HG03103 (cell line): Measurements from ENCODE around the gene NCOA4.
A peak's percentile ranks its signal among the peaks of the same experiment; 100 is the strongest.
"Not testable (repeated sequence)": the region's sequence is repeated elsewhere in the genome, so short reads cannot be mapped to it uniquely, and the experiment has no call there.

Source experiments
- ATAC-seq: cut with Tn5 transposase; IDR thresholded peaks from one replicate; pipeline ENCODE4 v1.9.1; 2021; ENCODE audit warnings: low read depth; ENCODE audit not compliant: unreplicated experiment

NCOA4 gene

DNA sequence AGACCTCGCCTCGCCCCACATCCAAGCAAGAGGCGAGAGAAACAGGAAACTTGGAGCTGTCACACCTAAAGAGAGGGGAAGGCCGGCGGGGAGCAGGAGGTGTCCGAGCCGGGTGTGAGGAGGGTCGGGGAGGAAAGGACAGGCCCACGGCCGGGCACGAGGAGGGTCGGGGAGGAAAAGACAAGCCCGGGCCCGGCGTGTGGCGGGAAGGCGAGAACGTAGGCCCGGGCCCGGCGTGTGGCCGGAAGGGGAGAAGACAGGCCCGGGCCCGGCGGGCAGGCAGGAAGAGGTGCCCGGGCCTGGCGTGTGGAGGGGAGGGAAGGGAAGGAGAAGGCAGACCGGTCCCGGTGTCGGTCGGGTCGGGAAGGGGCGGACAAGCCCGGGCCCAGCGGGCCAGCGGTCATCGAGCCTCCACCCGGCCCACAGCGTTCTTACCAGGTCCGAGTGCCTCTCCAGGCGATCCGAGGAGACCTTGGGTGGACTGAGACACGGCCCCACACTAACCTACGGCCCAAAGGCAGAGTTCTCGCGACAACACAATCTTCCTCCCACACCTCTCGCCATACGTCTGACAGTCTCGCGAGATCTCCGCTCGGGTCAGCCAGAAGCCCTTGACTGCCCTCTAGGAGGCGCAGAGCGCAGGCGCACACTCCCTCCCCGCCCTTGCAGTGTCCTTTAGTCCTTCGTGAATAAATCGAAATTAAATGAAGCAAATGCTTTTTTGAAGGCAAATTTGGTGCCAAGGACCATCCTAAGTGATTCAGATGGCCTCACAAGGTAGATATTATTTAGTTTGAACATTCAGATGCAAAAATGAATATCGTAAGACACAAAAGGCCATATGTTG is at the start of gene NCOA4:
Gene NCOA4, minus strand, starts transcription at position 533 of the 847 bp plus-strand sequence. CDS start 13,943 bp downstream, outside the sequence.
- ATAC-seq: peak; percentile 96

DNA sequence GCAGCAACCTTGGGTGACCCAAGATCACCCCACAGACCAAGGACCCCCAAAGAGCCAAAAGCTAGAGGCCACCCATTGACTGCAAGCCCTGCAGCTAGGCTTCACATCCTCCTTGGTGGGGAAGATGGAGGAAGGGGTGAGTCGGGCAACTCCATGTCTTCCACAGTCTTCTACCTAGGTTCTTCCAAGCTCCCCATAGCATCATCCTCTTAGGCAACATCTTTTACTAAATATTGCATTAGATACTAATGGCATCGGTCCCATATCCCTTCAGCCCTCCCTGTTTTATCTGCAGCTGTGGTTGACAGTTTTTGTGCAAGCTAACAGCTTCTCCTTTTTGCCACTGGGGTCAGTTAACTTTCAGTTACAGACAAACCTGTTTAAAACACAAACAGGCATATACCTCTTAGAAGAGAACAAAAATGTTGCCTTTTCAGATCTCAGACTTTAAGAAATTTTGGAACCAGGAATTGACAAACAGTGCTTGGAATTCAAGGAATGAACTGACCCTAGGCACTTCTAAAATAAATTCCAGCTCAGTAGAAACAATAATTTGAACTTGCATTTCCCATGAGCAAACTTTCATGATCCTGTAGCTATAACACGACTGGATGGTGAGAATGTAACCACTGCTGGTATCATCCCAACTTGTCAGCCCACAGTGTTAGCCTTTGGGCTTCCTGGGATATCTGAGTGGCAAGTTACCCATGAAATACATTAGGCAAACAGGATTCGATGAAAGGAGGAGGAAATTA is 49.6 kb upstream of the NCOA4 start:
- ATAC-seq: no peak

DNA sequence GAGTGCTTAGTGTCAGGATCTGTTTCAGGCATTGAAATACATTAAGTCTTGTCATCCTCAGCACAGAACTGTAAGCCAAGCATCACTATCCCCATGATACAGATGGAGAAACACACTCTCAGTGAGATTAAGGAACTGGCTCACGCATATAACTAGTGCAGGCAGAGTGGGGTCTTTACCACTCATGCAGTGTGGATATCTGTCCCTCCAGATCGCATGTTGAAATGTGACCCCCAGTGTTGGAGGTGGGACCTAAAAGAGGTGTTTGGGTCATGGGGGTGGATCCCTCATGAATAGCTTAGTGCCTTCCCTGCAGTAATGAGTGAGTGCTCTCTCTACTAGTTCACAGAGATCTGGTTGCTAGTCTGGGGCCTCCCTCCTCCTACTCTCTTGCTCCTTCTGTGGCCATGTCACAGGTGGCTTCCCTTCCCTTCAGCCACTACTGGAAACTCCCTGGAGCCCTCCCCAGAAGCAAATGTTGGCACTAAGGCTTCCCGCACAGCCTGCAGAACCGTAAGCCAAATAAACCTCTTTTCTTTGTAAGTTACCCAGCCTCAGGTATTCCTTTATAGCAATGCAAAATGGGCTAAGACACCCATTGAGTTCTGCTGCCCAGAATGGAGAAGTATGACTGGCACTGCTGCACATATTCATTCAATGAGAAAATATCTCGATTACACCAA is 47.4 kb upstream of the NCOA4 start:
- ATAC-seq: no peak

DNA sequence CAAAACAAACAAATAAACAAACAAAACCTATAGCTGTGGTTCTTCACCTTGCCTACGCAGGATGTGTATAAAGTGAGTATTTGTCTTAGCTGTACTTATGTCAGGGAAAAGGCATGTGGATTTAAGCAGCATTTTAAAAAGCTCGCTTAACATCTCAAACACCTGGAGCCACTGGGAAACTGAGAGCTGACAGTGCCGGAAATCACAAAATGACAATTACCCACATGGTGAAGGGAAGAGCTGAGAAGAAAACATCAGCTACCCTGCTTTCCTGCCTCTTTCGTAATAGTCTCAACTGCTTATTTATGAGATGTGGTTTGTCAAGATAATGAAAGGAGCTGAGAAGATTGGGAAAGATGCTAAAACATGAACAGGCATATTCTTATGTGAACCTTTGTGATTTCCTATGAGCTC is 46.7 kb upstream of the NCOA4 start:
- ATAC-seq: no peak

DNA sequence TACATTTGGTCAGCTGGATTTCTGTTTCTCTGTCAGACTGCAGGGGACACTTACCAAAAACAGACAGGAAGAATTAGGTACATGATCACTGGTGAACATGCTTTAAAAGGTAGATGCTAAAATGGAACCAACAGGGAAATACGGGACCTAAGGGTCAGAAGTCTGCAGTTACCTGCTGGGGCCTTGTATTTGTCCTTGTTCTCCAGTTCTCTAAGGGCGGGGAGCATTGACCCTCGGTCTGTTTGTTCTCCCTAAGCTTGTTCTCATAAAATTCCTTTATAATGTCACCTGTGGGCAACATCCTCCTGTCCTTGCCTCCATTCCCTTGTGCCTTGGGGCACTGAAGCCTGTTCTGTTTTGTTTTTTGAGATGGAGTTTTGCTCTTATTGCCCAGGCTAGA is 45.4 kb upstream of the NCOA4 start:
- no peak for ATAC-seq

DNA sequence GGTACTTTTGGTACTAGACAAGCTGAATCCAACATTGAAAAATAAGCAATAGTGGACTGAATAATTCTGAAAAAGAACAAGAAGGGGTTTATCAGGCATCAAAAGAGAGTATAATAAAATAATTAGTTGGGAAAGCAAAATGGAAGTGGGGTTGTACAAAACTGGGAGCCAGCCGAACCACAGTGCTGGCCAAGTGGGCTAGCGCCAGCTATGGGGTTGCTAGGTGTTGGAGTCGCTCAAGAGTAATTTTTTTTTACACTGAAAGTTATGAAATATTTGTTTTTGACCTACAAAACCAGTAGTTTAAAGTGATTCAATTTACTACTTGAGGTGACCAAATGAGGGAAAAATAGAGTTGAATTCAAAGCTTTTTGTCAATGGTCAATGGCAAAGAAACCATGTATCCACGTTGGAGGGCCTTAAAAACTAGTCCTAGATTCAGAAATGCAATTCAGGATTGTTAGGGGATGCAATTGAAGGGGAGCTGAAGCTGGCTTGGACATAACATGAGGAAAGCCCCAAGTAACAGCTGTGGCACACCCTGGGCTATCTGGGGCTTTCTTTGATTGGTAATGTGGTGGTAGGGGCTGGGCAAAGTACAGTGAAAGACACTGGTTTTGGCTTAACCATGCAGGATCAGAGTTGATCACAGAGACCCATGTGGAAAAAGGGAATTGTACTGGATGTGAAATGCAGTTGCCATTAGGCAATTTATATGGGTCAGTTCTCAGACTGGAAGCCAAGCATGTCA is 43.9 kb upstream of the NCOA4 start:
- no peak for ATAC-seq

DNA sequence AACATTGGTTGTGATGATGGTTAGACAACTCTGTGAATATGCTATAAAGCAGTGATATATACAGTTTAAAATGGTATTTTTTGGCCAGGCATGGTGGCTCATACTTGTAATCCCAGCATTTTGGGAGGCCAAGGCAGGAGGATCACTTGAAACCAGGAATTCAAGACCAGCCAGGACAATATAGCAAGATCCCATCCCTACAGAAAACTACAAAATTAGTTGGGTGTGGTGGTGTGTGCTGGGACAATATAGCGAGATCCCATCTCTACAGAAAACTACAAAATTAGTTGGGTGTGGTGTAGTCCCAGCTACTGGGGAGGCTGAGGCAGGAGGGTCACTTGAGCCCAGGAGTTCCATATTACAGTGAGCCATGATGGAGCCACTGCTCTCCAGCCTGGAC is 43.1 kb upstream of the NCOA4 start:
- ATAC-seq: no peak

DNA sequence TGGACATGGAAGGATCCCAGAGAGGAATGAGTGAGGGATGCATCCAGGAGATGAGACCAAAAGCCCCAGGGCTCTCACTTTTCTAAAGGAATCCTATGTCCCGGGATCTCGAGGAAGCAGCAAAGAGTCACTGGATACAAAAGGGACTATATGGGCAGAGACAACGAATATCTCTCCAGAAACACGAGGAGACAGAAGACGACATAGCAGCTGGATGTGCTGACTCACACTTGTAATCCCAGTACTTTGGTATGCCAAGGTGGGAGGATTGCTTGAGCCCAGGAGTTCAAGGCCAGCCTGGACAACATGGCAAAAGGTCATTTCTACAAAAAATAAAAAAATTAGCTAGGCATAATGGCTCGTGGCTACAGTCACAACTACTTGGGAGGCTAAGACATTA is 40.3 kb upstream of the NCOA4 start:
- ATAC-seq: no peak

DNA sequence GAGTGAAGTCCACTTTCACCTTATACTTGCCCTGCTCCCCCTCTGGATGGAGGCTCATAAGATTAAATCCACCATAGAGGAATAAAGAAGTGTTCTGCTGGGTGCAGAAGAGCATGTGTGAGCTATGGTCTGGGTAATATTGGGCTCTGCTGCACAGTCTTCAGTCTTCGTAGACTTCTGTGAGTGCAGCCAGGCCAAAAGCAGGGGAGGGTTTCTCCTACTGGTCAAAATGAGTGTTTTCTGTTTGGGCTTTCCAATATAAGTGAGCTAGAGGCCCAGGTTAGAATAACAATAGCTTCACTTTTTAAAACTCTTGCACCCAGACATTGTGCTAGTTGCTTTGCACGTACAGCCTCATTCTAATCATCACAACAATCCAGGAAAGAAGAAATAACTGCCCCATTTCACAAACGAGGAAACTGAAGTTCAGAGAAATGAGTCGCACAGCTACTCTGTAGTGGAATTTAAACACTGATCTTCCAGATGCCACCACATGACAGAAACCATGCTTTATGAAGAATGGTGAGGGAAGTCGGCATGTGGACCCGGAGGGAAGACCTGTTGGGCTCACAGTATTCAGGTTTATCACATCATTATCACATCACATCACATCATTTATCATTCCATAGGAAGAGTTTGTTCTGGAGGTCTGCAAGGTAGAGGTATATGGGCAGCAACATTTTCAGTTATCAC is 39.5 kb upstream of the NCOA4 start:
- no peak for ATAC-seq

DNA sequence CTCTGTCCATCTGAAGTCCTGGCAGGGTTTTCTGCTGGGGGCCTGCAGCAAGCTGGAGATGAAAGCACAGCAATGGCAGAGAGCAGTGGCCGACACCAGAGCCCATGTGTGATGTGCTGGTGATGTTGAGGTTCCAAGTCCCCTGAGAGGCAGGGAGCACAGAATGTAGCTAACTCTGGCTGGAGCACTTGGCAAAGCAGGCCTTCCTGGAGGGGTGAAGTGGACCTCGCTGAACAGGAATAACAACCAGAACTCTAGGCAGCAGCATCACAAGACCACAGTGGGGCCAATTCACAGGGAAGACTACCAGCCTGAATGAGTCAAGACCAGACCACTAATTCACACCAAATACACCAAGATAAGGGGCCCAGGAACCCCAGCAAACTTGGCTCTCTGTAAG is 38.5 kb upstream of the NCOA4 start:
- ATAC-seq: no peak

DNA sequence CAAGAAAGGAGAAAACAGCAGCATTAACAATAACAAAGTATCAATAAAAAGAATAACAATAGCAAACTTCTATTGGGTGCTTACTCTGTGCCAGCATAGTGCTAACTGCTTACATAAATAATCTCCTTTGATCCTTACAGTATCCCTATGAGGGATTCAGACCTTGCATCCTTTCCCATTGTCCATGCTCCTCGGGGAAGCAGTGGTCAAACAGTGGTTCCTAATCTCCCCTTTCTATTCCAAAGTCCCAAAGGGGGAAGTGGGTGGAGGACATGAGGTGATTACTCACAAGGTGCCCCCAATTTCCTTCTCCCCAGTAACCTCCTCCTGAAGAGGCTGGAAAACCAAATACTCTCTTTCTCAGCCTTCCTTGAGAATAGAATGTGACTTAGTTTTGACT is 37.7 kb upstream of the NCOA4 start:
- no peak for ATAC-seq

DNA sequence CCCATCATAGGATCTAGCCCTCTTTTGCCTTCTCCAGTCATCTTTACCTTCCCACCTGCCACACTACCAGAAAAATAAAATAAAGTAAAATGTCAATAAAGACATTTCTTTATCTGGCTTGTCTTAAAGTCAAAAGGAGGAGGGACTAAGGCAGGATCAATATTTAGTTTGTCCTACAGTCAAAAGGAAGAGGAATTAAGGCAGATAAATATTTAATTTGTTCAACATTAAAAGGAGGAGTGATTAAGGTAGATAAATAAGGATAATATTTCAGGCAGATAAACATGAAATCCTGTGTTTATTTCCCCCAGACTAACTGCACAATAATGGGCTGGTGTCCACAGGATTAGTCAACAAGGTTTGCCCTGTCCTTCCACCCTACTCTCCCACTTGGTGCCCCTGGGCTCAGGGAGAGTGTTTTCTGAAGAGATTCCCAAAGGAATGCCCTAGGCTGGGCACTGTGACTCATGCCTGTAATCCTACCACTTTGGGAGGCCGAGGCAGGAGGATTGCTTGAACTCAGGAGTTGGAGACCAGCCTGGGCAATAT is 33.9 kb upstream of the NCOA4 start:
- no peak for ATAC-seq

DNA sequence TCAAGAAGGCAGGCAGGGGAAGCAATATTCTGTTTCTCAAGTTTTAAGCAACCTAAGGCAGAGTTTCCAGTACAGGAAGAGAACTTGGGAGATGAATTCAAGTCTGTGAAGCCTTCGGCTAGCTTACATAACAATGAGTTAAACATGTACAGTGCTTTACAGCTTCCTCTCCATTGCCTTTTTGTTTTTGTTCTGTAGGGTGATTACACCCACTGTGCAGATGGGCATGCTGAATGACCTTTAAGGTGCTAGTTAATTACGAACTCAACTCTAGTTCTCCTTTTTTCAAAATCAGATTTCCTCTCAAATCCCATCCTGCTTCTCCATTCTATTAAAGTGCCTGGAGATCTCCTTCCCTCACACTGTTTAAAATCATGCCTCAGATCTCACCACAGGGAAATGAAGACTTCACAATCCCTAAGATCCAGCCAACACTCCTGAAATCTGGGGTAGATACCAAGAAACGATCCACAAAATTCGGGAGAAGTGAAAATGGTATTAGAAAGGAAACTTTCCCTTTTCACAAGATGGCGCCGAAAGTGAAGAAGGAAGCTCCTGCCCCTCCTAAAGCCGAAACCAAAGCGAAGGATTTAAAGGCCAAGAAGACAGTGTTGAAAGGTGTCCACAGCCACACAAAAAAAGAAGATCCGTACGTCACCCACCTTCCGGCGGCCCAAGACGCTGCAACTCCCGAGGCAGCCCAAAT is 32.5 kb upstream of the NCOA4 start:
- ATAC-seq: no peak

DNA sequence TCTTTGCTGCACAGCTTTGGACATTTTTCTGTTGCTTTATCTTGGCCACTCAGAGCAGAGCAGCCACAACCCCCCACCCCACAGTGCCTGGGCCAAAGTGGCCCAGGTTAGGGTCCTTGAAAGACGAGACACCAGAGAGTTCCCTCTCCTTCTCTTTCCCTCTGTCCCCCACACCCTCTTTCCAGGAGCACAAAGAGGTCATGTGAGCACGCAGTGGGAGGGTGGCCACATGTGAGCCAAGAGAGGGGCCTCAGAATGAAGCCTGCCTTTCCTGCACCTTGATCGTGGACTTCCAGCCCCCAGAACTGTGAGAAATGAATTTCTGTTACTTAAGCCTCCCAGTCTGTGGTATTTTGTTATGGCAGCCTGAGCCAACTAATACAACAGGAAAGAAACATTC is 30.3 kb upstream of the NCOA4 start:
- no peak for ATAC-seq

DNA sequence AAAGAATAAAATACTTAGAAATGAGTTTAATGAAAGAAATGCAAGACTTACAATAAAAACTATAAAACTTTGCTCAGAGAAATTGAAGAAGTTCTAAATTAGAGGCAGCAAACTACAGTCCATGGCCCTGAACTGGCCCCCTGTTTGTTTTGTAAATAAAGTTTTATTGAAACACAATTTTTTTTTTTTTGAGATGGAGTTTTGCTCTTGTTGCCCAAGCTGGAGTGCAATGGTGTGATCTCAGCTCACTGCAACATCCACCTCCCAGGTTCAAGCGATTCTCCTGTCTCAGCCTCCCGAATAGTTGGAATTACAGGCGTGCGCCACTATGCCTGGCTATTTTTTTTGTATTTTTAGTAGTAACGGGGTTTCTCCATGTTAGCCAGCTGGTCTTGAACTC is 27.5 kb upstream of the NCOA4 start:
- ATAC-seq: not testable (repeated sequence)

DNA sequence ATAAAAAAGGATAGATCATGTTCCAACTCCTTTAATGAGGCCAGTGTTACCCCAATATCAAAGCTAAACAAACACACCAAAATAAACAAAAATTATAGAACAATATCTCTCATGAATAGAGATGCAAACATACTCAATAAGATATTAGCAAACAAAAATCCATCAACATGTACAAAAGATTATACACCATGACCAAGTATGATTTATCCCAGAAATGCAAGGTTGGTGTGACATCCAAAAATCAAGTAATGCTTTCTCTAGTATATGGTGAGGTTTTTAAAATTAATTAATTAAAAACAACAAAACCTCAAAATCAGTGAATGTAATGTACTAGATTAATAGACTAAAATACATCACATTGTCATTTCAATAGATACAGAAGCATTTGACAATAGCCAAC is 26.6 kb upstream of the NCOA4 start:
- ATAC-seq: no peak

DNA sequence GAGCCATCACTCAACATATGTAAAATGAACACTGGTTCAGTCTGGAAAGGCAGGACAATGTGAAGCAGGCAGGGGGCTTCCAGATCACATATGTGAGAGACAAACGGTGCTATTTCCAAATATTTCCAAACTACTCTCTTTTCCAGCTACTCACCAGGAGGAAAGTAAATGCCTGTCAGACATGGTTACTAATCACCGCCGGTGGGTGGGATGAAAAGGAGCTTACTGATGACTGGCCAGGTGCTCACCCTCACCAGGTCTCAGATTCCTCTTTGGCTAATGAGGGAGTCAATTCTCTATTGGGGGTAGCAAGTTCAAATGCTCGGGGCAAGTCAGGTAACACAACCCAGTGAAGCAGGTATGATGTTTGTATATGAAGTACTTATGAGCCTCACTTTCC is 25.3 kb upstream of the NCOA4 start:
- no peak for ATAC-seq

DNA sequence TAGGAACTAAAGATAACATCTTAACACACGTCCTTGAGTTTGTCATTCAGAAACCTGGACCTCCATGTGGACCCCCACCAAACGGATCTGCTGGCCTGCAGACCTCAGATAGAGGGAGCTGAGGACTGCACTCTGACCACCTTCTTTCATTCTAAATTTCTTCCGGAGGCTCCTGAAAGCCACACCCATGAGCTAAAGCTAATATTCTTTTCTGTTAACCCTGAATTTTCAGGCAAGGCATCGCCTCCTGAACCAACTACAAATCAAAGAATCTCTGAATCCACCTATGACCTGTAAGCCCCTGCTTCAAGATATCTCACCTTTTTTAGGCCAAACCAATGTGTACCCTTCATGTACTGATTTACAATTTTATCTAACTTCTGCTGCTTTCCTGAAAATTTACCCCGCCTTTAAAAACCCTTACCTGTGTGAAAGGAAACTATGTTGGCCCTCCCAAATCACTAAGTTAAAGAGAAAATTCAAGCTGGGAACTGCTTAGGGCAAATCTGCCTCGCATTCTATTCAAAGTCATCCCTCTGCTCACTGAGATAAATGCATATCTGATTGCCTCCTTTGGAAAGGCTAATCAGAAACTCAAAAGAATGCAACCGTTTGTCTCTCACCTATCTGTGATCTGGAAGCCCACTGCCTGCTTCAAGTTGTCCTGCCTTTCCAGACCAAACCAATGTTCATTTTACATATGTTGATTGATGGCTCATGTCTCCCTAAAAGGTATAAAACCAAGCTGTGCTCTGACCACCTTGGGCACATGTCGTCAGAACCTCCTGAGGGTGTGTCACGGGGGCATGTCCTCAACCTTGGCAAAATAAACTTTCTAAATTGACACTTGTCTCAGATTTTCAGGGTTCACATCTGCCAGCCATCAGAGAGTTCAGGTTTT is 23.4 kb upstream of the NCOA4 start:
- ATAC-seq: no peak
